Stimulated activated CD4-positive, alpha-beta T cell treated with anti-CD3 and anti-CD28 coated beads, Interleukin-1b, Interleukin-23, amount 100 ng/mL, for 48 hours (primary cell): Measurements from ENCODE around the gene RFC2.
"Not testable (repeated sequence)": the region's sequence is repeated elsewhere in the genome, so short reads cannot be mapped to it uniquely, and the experiment has no call there.

Experiments used
- DNase-seq: peaks from one replicate; pipeline ENCODE4 v3.0.0-alpha.2; 2020

The RFC2 gene

DNA sequence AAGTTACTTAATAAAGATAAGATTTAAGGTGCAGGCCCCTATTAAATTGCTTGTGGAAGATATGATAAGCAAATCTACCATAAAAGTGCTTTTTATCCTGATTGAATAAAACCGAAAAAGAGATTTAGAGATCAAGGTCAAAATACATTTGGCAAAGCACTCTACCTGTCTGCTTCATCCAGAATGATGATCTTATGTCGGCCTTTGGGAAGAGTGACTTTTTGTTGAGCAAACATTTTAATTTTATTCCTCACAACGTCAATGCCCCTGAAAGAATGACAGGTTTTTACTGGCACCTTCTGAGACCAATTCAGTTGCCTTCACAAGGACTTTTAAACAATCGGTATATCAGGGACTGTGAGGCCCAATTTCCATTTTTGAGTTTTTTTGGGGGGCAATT, 7.7 kb downstream of the RFC2 start:
- DNase-seq = no peak

DNA sequence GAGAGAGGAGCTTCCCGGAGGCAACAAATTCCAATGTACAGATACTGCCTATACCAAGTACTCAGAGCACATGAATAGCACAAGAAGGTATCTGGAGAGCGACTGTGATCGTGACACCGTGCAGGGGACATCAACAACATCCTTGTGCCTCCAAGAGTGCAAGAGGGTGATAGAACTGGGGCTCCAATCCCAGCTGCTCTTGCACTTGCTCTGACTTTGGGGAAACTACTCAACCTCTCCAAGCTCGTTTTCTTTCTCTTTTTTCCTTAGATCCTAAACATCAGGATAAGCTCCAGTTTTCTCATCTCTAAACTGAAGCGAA, 12.1 kb downstream of the RFC2 start:
- no peak for DNase-seq

DNA sequence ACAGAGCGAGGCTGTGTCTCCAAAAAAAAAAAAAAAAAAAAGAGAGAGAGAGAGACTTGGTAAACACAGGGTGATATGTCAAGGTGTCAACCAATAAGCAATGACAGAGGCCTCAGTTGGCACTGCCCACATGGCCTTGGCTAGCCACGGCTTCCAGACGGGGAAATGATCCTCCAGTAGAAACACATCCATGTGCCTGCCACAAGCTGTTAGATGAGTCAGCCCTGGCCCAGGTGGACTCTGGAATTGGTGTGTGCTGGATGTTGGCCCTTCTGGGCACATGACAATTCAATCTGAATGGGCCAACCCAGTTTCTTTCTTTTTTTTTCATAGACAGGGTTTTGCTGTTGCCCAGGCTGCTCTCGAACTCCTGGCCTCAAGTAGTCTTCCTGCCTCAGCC, 13.7 kb downstream of the RFC2 start:
- no peak for DNase-seq

DNA sequence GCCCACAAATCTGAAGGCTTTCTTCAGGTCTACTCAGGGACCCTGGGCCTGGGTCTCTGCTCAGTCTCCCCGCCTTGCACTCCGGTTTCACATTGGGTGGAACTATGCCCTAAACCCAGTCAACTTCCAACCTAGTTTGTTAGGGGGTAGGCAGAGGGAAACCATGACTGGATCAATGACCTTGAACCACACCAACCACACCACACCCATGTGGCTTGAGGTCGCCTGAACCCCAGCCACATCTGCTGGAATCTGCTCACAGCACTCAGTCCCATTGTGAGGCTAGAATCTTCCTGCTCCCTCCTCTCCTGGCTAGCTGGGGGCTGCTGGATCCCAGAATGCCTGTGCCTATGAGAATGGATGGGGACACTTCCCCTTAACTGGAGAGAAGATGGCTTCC, 17.9 kb downstream of the RFC2 start:
- no peak for DNase-seq

DNA sequence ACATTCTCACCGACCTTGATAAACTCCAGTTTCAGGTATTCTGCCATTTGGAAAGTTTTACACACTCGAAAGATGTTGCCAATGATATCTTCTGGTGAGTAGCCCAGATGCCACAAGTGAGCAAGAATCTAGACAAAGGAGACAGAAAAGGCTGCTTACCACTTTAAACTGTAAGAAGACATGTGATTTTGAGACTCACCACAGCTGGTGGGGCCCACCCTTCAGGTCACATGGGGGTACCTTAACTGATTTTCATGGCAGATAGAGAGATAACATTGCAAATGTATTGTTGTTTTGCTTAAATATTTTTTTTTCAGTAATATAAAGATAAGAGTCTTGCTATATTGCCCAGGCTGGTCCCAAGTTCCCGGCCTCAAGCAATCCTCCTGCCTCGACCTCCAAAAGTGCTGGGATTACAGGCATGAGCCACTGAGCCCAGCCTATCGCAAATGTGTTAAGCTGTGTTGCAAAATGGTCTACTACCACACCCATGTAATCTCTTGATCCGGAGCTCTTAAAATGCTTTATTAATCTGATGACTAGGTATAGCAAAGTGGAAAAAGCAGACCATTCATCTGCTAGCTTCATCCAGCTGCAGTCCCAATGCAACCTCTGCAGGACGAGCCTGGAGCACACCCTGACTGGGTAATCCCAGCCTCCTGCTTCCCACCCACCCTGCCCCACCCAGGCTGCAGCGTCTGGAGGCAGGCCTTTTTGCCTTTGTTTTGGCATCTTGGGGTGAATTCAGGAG, 18.5 kb downstream of the RFC2 start:
- DNase-seq = no peak

DNA sequence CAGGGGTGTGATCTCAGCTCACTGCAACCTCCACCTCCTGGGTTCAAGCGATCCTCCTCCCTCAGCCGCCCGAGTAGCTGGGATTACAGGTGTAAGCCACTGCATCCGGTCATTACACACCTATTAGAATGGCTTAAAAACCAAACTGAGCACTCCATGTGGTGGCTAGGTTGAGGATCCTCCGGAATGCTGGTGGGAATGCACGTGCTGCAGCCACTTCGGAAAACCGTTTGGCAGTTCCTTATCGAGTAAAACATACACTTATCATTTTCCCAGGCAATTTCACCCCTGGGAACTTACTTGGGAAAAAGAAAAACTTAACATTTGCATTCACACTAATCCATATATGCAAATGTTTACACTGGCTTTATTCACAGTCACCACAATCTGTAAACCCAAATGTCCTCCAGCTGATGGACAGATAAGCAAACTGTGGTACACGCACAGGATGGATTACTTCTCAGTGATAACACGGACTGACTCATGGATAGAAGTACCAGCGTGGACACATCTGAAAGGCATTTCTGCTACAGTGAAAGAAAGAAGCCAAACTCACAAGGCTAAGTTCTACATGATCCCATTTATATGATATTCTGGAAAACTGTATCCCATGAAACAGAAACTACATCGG, 20.4 kb downstream of the RFC2 start:
- DNase-seq = no peak

DNA sequence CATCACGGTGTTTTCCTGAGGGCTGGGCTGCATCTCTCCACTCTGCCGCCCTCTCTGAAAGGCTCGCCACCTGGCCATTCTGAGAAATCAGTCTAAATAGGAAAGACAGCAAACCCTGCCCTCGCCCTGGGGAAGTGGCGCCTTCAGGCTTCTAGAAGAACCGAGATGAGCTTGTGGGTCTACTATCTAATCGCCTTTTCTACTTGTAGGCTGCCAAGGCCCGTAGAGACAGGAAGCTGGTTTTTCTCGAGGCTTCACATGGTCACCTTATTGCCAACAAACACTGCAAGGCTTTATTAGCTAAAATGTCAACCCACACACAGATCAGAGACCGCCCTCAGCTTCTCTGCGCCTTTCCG, 23.0 kb downstream of the RFC2 start:
- no peak for DNase-seq

DNA sequence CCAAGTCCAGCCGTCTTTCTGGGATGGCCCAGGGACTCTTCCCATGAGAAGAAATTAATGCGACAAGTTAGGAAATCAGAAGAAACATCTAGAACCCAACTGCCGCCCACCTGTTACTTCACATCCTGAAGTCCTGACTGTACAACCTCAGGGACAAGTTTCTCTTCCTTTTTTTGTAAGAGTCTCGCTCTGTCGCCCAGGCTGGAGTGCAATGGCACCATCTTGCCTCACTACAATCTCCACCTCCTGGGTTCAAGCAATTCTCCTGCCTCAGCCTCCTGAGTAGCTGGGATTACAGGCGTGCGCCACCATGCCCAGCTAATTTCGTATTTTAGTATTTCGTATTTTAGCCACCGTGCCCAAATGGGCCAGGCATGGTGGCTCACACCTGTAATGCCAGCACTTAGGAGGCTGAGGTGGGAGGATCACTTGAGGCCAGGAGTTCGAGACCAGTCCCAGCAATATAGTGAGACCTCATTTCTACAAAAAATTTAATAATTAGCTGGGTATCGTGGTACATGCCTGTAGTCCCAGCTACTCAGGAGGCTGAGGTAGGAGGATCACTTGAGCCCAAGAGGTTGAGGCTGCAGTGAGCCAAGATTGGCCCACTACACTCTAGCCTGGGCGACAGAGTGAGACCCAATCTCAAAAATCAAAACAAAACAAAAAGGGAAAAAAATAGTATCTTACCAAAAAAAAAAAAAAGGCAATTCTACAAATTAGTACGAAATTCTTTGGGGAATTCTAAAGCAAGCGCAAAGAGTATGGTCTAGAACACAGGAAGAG, 23.6 kb downstream of the RFC2 start:
- DNase-seq = no peak

DNA sequence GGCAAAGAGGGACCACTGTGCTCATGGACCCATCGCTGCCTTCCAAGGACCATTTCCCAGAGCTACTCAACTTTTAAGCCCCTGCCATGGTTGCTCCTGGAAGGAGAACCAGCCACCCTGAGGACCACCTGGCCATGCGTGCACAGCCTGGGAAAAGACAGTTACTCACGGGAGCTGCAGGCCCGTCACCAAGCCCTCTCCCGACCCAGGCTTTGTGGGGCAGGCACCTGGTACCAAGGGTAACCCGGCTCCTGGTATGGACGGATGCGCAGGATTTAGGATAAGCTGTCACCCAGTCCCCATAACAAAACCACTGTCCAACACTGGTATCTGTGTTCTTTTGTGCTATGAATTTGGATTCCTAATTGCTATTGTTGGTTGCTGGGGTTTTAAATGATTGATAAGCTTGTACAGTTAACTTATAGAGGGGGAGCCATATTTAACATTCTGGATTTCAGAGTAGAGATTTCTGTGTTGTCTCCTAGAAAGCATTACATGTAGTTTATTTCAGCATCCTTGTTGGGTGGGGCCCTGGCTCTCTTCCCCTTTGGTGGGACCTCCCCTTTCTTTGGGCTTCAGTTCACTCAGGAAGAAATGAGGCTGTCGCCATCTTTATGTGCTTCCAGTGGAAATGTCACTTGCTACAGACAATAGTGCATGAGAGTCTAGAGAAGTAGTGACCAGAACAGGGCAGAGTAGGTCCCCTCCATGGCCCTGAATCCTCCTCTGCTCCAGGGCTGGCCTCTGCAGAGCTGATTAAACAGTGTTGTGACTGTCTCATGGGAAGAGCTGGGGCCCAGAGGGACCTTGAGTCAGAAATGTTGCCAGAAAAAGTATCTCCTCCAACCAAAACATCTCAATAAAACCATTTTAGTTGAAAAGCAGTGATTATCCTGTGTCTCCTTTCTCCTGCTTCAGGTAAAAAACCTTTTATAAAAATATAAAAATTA, 25.0 kb downstream of the RFC2 start:
- DNase-seq = no peak

DNA sequence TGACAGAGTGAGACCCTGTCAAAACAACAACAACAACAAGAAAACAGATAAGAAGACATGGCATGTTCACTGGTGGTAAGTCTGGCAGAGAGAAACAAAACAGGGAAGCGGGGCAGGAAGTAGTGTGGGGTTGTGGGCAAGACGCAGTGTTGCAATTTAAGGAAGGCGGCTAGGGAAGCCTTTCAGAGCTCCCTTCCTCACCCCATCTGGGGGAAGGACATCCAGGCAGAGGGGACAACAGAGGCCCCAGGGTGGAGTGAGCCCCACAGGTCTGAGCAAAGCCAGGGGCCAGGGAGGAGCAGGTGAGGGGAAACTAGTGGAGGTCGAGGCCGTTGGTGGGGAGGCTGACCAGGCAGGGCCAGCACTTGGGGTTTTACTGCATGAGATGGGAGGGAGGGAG, 27.6 kb downstream of the RFC2 start:
- no peak for DNase-seq

DNA sequence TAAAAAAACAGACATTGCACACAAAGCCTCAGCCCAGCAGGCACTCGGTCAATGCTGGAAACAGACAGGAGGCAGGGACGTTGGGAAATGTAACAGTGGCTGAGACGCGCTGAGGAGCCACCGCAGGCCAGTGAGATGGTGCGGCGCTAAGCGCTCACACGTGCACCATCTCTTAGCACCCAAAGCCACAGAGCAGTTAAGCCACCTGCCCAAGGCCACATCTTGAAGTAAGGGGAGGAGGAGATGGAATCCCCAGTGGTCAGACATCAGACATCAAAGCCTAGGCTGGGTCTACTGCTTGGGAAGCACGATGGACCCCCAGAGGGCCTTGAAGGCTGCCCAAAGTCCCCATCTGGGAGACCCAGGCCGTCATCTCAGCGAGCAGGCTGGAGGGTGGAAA, 28.8 kb downstream of the RFC2 start:
- DNase-seq = no peak

DNA sequence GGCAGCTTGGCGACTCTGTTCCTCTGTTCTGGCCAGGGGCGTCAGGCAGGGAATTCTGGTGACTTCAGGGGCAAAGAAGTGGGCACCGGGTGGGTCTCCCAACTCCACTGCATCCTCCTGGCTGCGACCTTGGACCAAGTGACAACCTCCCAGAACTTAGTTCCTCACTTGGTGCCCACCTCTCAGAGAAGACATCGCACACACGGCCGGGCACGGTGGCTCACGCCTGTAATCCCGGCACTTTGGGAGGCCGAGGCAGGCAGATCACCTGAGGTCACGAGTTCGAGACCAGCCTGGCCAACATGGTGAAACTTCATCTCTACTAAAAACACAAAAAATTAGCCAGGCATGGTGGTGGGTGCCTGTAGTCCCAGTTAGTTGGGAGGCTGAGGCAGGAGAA, 29.3 kb downstream of the RFC2 start:
- DNase-seq = not testable (repeated sequence)

DNA sequence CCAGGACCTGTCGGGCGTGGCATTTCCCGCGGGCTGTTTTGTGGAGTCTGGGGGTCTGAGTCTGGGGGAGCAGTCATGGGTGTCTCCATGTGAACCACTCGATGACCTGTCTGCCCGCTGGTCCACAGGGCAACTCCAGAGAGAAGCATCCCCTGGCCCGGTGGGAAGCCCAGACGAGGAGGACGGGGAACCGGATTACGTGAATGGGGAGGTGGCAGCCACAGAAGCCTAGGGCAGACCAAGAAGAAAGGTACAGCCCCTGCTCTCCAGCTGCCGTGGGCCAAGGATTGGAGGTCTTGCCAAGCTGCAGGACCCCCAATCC, 29.7 kb downstream of the RFC2 start:
- DNase-seq = no peak

DNA sequence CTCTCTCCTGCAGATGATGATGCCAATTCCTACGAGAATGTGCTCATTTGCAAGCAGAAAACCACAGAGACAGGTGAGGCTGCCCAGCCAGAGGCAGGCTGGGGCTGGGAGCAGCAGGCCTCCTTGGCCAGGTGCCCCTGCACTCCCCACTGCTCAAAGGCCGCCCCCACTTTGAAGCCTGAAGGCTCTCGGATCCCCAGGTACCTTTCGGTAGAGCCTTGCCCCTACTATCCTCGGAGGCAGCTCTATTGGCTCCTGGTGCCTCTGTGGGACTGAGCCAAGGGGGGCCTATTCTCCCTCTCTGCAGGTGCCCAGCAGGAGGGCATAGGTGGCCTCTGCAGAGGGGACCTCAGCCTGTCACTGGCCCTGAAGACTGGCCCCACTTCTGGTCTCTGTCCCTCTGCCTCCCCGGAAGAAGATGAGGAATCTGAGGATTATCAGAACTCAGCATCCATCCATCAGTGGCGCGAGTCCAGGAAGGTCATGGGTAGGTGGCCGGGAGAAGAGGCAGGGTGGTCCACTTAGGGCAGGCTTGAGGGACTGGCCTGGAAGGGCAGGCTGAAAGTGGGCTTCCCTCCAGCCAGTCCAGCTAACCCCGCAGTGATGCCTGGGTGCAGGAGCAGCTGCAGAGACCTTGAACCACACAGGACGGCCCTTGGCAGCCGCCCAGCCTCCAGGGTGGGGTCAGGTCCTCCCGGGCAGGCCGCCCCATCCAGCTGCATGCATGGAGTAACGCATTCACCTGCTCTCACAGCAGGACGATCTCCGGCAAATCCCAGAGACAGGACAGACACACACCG, 30.3 kb downstream of the RFC2 start:
- no peak for DNase-seq

DNA sequence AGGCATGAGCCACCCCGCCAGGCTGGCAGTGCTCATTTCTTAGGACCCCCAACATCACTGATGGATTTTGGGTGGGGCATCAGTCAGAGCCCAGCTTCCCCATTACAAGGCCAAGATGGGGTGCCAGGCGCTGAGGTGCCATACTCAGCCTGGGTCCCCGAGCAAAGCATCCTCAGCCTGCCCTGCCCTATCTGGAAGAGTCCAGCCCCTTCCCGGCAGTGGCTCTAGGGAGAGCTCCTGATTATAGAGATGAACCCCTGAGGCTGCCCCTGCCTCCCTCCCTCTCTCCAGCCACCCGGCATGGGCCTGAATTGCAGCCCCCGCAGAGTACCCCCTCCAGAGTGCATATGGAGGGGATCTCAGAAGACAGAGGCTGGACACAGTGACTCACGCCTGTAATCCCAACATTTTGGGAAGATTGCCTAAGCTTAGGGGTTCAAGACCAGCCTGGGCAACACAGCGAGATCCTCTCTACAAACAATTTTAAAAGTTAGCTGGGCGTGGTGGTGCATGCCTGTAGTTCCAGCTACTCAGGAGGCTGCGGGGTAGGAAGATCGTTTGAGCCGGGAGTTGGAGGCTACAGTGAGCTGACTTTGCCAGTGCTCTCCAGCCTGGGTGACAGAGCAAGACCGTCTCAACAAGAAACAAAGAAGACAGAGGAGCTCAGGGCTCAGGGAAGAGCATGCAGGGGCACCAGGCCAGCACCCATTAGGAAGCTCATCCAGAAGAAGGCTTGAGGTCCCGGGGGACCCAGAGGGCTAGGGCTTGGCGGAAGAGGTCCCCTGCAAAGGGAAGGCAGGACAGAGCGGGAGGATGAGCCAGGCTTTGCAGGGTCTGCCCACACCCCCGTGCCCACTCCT, 31.1 kb downstream of the RFC2 start:
- DNase-seq = no peak

DNA sequence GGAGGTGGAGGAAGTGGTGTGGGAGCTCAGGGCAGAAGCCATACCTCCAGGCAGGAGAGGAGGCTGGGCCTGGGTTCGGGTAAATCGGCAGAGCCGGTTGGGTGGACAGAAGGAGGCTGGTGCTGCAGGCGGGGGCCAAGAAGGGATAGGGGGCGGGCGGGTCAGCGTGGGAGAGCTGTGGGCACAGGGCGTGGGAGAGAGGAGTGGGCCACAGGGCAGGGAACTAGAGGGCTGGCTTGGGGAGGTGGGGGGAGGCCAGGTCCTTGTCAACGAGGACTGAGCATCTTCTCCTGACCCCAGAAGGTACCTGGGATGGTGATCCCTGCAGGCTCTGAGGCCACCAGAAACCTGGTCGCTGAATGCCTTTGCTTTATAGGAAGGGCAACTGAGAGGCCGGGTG, 32.5 kb downstream of the RFC2 start:
- no peak for DNase-seq

DNA sequence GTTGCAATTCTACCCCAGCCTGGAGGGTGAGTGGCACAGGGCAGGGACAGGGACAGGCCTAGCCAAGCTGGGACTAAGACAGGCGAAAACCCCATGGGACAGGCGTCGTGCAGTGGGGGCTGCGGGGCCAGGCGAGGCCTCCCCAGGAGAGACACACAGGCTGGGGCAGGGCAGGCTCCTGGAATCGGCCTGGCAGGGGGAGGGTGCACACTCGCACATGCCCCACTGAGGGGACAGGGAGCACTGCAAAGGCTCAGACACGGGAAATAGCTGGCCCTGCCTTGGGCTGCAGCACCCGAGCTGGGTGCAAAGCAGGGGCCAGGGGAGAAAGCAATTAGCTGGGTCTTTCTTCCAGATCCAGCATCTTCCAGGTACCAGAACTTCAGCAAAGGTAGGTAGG, 34.0 kb downstream of the RFC2 start:
- no peak for DNase-seq

DNA sequence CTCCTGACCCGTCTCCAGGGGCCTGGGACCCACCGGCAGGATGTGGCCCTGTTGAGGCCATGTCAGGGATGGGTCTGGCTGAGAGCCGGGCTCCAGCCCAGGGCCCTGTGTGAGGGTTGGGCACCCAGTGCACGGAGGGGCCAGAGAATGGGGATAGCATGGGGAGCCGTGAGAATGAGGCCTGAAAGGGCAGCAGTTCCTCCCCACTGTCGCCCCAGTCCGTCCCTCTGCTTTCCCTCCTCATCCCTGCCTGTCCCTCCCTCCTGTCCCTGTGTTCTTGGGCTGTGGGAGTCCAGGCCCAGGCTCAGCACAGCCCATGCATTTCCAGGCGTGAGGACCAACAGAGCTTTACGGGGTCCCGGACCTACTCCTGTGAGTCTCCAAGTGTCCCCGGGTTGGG, 34.8 kb downstream of the RFC2 start:
- no peak for DNase-seq

DNA sequence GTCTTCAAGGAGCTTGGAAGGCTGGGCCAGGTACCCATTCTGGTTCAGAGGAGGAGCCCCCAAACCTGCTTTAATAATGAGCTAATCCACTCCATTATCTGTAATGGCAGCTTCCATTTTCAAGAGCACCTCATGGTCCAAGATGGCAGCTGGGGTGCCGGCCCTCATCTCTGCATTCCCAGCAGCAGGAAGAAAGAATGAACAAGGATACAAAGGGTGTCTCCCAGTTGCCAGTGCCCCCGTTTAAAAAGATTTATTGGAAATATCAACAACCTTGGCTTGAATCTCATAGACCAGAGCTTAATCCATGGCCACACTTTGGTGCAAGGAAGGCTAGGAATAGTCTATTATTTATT, 35.9 kb downstream of the RFC2 start:
- no peak for DNase-seq

DNA sequence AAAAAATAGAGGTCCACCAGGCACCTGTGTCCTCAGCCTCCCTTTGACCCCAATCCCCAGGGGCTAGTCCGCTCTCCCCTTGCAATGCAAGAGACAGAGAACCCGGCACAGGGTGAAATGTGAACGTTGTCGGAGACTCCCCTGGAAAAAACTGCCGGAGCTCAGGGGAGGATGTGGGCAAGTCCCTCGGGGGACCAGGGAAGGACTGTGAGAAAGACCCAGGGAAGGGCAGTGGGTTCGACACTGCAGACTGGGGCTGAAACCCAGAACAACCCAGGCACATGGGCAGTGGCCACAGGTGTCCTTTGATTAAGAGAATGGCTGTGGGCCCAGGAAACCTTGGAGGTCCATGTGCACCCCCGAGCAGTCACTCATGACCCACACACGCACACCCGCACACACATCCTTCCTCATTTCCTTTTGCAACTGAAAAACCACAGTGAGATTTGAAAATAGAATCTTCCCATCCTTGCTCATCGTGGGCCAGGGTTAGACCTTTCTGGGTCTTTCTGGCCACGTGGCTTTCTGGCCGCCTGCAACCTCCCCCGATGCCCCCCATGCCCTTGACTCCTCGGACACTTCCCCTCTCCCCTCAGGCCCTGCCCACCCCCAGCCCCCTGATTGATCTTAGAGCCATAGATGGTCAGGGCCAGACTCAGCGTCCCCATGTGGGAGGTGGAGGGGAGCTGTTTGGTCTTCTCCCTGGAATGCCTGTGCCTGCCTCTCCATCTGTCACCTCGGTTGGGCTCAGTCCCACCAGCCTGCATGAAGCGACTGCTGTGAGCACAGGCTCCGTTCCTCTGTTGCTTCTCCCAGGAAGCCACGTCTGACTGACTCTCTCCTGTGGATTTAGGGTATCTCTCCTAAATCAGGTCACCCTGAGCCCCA, 36.5 kb downstream of the RFC2 start:
- no peak for DNase-seq

DNA sequence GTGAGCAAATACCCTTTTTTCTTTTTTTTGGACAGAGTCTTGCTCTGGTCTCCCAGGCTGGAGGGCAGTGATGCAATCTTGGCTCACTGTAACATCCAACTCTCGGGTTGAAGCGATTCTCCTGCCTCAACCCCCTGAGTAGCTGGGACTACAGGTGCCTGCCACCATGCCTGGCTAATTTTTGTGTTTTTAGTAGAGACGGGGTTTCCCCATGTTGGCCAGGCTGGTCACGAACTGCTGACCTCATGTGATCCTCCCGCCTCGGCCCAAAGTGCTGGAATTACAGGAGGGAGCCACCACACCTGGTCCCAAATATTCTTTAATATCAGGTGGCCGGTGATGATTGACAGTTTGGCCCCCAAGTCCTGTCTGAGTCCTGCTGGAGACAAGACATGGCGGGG, 37.8 kb downstream of the RFC2 start:
- DNase-seq = no peak
